WTC11 (cell line): ENCODE data around the gene CPO. TPM values are rescaled to one million over a fixed set of nuclear protein-coding genes. Genes with fewer than 3 reads are reported as not detected.

Experiments
- ATAC-seq: fragments of 200-7000 bp; cut with Tn5 transposase; 2 replicates; pipeline ENCODE4 v1.10.0; 2021; ENCODE audit warnings: mild to moderate bottlenecking, moderate library complexity
- CTCF ChIA-PET: fragments of 300-600 bp; sonication (Branson Sonifier 250); formaldehyde crosslinking; loops from one replicate; lab custom pipeline; 2021; ENCODE audit warnings: antibody characterized with exemption; lab: Charles Lee
- POLR2A ChIA-PET: fragments of 350-600 bp; sonication (Branson Sonifier 250); formaldehyde crosslinking; loops from one replicate; lab custom pipeline; 2021; ENCODE audit warnings: antibody characterized with exemption; lab: Charles Lee
- DNase-seq: peaks from one replicate; pipeline ENCODE4 v3.0.0; 2021; ENCODE audit warnings: low spot score
- H3K27ac Mint-ChIP-seq: 2 replicates; pipeline ENCODE4 v1.8.0; 2021; ENCODE audit warnings: mixed read lengths
- H3K27me3 Mint-ChIP-seq: 2 replicates; pipeline ENCODE4 v1.8.0; 2021; ENCODE audit warnings: low read depth, mild to moderate bottlenecking, moderate library complexity, mixed read lengths
- H3K36me3 Mint-ChIP-seq: 2 replicates; pipeline ENCODE4 v1.8.0; 2021; ENCODE audit warnings: mixed read lengths
- H3K4me1 Mint-ChIP-seq: 2 replicates; pipeline ENCODE4 v1.8.0; 2022; ENCODE audit warnings: mixed read lengths
- H3K4me3 Mint-ChIP-seq: 2 replicates; pipeline ENCODE4 v1.8.0; 2021; ENCODE audit warnings: mild to moderate bottlenecking, moderate library complexity, mixed read lengths
- H3K9me3 Mint-ChIP-seq: 2 replicates; pipeline ENCODE4 v1.8.0; 2021; ENCODE audit warnings: mixed read lengths
- ATF2 ChIP-seq: sonication (generic); formaldehyde crosslinking; IDR thresholded peaks from 2 replicates; pipeline ENCODE4 v1.8.1; 2022; ENCODE audit warnings: low read depth, missing genetic modification reagents, borderline replicate concordance
- CDX4 ChIP-seq: fragments of 250-450 bp; sonication (Bioruptor Pico); IDR thresholded peaks from 2 replicates; pipeline ENCODE4 v1.9.0; 2021; ENCODE audit warnings: moderate library complexity, mild to moderate bottlenecking, inconsistent platforms, borderline replicate concordance
- ERG ChIP-seq: fragments of 250-450 bp; sonication (Bioruptor Pico); IDR thresholded peaks from 2 replicates; pipeline ENCODE4 v1.8.0; 2021; ENCODE audit warnings: mild to moderate bottlenecking
- FOXK1 ChIP-seq: sonication (generic); formaldehyde crosslinking; IDR thresholded peaks from 2 replicates; pipeline ENCODE4 v1.8.0; 2022; ENCODE audit warnings: mild to moderate bottlenecking, moderate library complexity, missing genetic modification reagents
- FOXP4 ChIP-seq: sonication (generic); formaldehyde crosslinking; IDR thresholded peaks from 2 replicates; pipeline ENCODE4 v1.8.0; 2022; ENCODE audit warnings: mild to moderate bottlenecking, missing genetic modification reagents
- MAX ChIP-seq: sonication (generic); formaldehyde crosslinking; IDR thresholded peaks from 2 replicates; pipeline ENCODE4 v1.8.0; 2022; ENCODE audit warnings: mild to moderate bottlenecking, missing genetic modification reagents
- NFATC4 ChIP-seq: fragments of 250-450 bp; sonication (Bioruptor Pico); IDR thresholded peaks from 2 replicates; pipeline ENCODE4 v1.9.0; 2021; ENCODE audit warnings: mild to moderate bottlenecking
- NFYB ChIP-seq: sonication (generic); formaldehyde crosslinking; conservative IDR thresholded peaks from 2 replicates; pipeline ENCODE4 v1.8.0; 2022; ENCODE audit warnings: low read depth, missing genetic modification reagents
- OVOL2 ChIP-seq: fragments of 250-450 bp; sonication (Bioruptor Pico); IDR thresholded peaks from 2 replicates; pipeline ENCODE4 v1.9.0; 2021; ENCODE audit warnings: mild to moderate bottlenecking, borderline replicate concordance
- PRDM15 ChIP-seq: sonication (generic); formaldehyde crosslinking; IDR thresholded peaks from 2 replicates; pipeline ENCODE4 v1.8.0; 2022; ENCODE audit warnings: missing genetic modification reagents
- SOX15 ChIP-seq: fragments of 250-450 bp; sonication (Bioruptor Pico); IDR thresholded peaks from 2 replicates; pipeline ENCODE4 v1.9.0; 2021; ENCODE audit warnings: mild to moderate bottlenecking
- TEAD1 ChIP-seq: sonication (generic); formaldehyde crosslinking; IDR thresholded peaks from 2 replicates; pipeline ENCODE4 v1.8.0; 2022; ENCODE audit warnings: mild to moderate bottlenecking, missing genetic modification reagents
- ZBTB21 ChIP-seq: sonication (generic); formaldehyde crosslinking; IDR thresholded peaks from 2 replicates; pipeline ENCODE4 v1.8.1; 2023; ENCODE audit warnings: mild to moderate bottlenecking, missing genetic modification reagents, borderline replicate concordance
- ZNF121 ChIP-seq: sonication (generic); formaldehyde crosslinking; IDR thresholded peaks from 2 replicates; pipeline ENCODE4 v1.8.0; 2023; ENCODE audit warnings: missing genetic modification reagents
- ZNF138 ChIP-seq: sonication (generic); formaldehyde crosslinking; conservative IDR thresholded peaks from 2 replicates; pipeline ENCODE4 v1.8.1; 2022; ENCODE audit warnings: mild to moderate bottlenecking, moderate library complexity, missing genetic modification reagents
- ZNF232 ChIP-seq: sonication (generic); formaldehyde crosslinking; IDR thresholded peaks from 2 replicates; pipeline ENCODE4 v1.8.0; 2022; ENCODE audit warnings: mild to moderate bottlenecking, missing genetic modification reagents
- ZNF263 ChIP-seq: sonication (generic); formaldehyde crosslinking; IDR thresholded peaks from 2 replicates; pipeline ENCODE4 v1.8.1; 2022; ENCODE audit warnings: low read depth, mild to moderate bottlenecking, moderate library complexity, missing genetic modification reagents
- ZNF396 ChIP-seq: fragments of 250-450 bp; sonication (Bioruptor Pico); IDR thresholded peaks from 2 replicates; pipeline ENCODE4 v1.8.0; 2021; ENCODE audit warnings: mild to moderate bottlenecking, moderate library complexity, borderline replicate concordance
- ZSCAN18 ChIP-seq: fragments of 250-450 bp; sonication (Bioruptor Pico); IDR thresholded peaks from 2 replicates; pipeline ENCODE4 v2.1.2; 2022; ENCODE audit warnings: mild to moderate bottlenecking, moderate library complexity
- total RNA-seq: library from RNA; stranded (reverse); gene quantifications from 3 replicates; pipeline ENCODE4 v1.2.3, GENCODE V29; 2021

Gene CPO
- total RNA-seq, 1 experiment from 2014 or later, result 1.2 TPM

- no peak for TF ChIP-seq PRDM15 (CRISPR knock-in tag)
- no peak for TF ChIP-seq ZBTB21 (CRISPR knock-in tag)
- TF ChIP-seq ZSCAN18, result no peak
- TF ChIP-seq ZNF263, result no peak
- no peak for TF ChIP-seq NFYB
- no peak for TF ChIP-seq OVOL2
- no peak for TF ChIP-seq CDX4 (CRISPR knock-in tag)
- no peak for TF ChIP-seq ZNF138 (CRISPR knock-in tag)
- TF ChIP-seq MAX, result peak; percentile 58
- no peak for TF ChIP-seq ZNF232
- TF ChIP-seq FOXP4 (CRISPR knock-in tag), result peak; percentile 47; the same call in 1 of the 2 replicates
- TF ChIP-seq ZNF396 (CRISPR knock-in tag), result no peak
Observed at GRCh38 chr2:207008105-207008990, 69.0 kb downstream of the CPO start (continued).

- CTCF ChIA-PET, result no interaction called here
- no peak for TF ChIP-seq ERG (CRISPR knock-in tag)
- TF ChIP-seq ZNF263, result no peak
- no peak for TF ChIP-seq TEAD1
- no peak for TF ChIP-seq ATF2 (CRISPR knock-in tag)
- no peak for TF ChIP-seq ZNF121 (CRISPR knock-in tag)
- no peak for TF ChIP-seq SOX15 (CRISPR knock-in tag)
- no peak for TF ChIP-seq FOXK1 (CRISPR knock-in tag)
- TF ChIP-seq ZSCAN18, result no peak
- TF ChIP-seq NFATC4 (CRISPR knock-in tag), result no peak
- TF ChIP-seq, all 79 proteins: peak for 0
Observed at GRCh38 chr2:207012461-207012860, 73.1 kb downstream of the CPO start.

More at GRCh38 chr2:207012461-207012860, 73.1 kb downstream of the CPO start:
- H3K36me3 Mint-ChIP-seq, result no peaks in the 10 kb centered on the region; the same call in none of the 2 replicates
- peaks cover 28% of the 10 kb centered on the region for H3K9me3 Mint-ChIP-seq
- ATAC-seq (no peak), DNase-seq (no peak)
- POLR2A ChIA-PET, result no interaction called here
- no peak overlapping the region for H3K27ac Mint-ChIP-seq
- peaks cover 33% of the 10 kb centered on the region for H3K4me1 Mint-ChIP-seq
- no peak overlapping the region for H3K4me3 Mint-ChIP-seq
- no peaks in the 10 kb centered on the region; the same call in 1 of the 2 replicates for H3K27me3 Mint-ChIP-seq
